Right ventricle myocardium inferior (tissue), 1 donor: ENCODE results near the gene SLC12A4. TPM values are rescaled to one million over a fixed set of nuclear protein-coding genes. Genes with fewer than 3 reads are reported as not detected.

Experiments
- ATAC-seq: fragments of 200-7000 bp; cut with Tn5 transposase; one replicate; pipeline ENCODE4 v1.9.1; 2020; ENCODE audit warnings: mild to moderate bottlenecking, moderate library complexity
- DNase-seq: peaks from one replicate; pipeline ENCODE4 v3.0.0; 2021; ENCODE audit errors: missing footprints
- intact Hi-C: fragments of 100-400 bp; cut with DNase I; formaldehyde crosslinking; loops from one replicate; pipeline ENCODE4 v1.11.0; 2022
- total RNA-seq: library from RNA; stranded (reverse); fragmentation: NEBNext Ultra II Directional; extraction: Animal tissue kit (Norgen Biotek cat#: 25700); gene quantifications from one replicate; pipeline ENCODE4 v1.2.1, GENCODE V29; 2021
- donor health status: DM: no; HTN: yes; CAD: no; lungs with severe emphysema.

The SLC12A4 gene
- total RNA-seq, 1 donor from 2014 or later = 97.5 TPM

DNA sequence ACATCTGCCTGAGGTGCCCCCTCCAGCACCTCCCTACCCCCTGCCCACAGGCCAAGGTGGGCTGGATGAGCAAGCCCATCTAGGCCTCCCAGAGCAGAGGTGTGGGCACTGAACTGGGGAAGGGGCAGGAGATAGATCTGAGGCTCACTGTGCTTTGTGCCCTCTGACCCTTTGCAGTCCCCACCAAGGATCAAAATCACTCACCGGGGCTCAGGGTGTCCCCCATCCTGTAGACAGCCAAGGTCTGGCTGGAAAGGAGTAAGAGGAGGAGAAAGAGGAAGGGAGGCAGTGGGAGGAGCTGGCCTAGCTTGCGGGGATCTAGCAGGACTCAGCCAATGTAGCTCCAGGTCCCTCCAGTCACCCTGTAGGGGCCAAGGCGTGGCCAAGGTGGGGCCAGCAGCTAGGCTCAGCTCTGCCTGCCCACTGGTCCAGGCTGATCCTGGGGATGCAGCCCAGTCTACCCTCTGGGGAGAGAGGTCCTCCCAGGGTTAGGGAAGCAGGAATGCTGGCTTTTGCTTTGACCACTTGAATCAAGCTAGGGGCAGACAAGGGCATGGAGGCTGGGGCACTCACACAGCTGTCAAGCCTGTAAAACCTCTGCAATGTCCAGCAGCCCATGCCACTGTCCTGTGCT, 1.8 kb downstream of the SLC12A4 start:
- DNase-seq (no peak), ATAC-seq (no peak)
- intact Hi-C loops = no loop called here

DNA sequence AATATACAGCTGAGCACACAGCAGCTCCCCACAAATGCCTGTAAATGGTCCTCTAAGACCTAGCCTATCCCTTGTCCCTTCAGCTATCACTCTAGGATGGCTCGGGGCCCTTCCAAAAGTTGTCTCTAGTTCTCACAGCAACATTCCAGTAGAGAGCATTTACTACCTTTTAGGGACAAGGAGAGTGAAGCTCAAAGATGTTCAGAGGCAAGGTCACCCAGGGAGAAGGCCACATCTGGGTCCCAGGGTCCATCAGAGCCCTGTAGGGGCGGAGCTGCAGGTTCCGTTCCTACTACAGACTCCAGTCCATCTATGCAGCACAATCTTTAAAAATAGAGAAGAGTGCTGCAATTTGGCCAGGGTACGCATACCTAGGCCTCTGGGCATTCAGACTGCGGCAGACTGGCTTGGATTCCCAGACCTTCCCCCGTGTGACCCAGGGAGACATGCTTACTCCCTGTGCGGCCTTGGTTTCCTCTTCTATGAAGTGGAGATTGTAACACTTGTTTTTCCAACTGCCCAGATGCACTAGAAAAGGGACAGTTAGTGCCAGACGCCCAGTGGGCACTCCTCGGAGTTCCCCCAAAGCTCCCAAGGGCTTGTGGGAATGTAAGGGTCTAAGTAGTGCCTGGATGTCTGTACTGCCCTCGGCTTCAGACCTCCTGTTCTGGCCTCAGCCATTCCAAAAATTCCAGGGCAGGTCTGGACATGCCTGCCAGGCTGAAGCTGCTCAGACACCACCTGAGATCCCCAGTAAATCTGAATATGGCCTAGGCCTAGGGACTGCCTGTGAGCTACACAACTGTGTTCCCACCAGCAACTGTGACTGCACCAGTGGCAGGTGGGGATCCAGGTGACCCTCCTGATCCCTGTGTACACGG, 2.5 kb downstream of the SLC12A4 start:
- DNase-seq (no peak), ATAC-seq (peak; percentile 6)
- intact Hi-C loops = no loop called here

DNA sequence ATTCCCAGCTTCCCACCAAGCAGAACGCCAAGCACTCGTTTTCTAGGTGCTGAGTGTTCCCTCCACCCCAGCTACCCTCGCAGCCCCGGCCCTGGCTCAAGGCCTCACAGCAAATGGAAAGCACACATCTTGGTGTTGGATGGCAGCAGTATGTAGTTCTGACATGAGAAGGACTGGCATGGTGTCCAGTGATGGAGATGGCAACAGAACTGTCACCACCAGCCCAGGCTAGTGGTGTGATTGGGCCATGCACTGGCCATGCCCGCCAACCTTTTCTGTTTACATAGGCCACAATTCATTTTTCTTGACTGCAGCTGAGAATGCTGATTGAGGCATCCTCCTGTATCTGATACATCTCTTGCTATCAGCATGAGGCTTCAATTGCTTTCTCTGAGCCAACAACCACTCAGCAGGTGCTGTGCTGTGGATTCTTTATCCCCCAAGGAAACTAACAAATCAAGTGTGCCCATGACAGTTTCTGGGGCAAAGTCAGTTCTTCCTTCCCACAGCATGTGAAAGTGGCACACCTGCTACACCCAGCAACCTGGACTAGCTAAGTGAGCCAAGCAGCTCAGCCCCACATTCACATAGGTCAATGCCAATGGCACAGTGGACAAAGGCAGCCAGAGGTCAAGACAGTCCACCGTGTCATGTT, 3.8 kb downstream of the SLC12A4 start:
- intact Hi-C loops = no loop called here
- no peak for DNase-seq
- no peak for ATAC-seq

DNA sequence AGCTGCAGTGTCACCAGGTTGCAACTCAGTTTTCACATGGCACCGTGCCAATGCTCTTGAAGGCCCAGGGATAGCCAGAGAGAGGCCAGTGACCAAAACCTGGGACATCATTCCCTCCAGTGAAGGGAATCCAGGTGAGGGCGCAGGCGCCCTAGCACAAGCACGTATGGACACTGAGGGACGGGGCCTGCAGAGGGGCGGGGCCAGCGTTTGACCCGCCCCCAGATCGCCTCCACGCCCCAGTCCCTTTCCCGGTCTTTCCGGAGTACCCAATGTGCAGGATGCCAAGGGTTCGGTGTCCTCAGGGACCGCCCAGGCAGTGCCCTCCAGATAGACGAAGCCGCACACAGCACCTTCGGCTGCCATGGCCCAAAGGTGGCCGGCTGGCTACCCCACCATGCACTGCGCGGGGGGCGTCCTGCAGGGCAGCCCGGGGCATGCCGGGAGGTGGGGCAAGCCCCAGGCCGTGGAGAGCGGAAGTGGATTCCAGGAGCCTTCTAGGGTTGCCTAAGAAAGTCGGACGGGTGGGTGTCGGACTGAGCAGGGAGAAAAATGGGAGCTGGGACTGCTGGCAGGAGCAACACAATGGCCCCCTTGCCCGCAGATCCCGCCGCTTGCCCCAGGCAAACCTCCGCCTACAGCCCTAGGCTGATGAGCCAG, 4.6 kb downstream of the SLC12A4 start:
- DNase-seq (no peak), ATAC-seq (no peak)
- intact Hi-C loops = no loop called here

DNA sequence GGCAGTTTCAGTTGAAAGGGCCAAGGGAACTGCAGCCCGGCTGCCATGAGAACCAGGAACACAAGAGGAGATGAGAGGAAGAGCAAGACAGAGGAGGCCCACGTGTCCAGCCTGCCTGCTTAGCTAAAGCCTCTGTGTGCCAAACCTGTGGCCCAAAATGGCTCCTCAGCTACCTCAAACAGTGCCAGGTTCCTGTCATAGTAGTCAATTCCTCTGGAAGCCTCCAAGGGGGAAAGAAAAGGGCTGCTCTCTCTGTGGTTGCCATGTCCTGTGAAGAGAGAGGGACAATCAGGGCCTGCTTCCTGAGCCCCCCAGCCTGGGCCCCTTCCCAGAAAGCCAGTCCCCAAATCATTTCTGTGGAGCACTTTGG, 5.2 kb downstream of the SLC12A4 start:
- intact Hi-C loops = no loop called here
- DNase-seq (no peak), ATAC-seq (peak; percentile 7)

DNA sequence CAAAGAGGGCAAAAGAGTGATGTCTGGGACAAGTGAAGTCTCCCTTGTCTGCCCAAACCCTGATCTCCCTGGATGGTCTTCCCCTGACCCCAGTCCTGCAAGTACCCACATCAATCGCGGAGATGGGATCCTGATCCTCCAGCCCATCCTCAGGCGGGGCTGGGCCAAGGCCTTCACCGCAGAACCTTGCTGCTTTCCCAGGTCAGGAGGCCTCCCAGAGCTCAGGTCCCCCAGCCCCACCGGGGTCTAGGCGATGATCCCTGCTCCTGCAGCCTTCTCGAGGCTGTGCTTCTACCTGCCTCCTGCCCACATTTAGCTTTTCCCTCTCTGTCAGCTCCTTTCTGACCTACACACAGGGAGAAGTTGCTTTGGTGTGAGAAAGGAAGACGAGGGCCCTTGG, 6.3 kb downstream of the SLC12A4 start:
- ATAC-seq = no peak
- intact Hi-C loops = no loop called here
- no peak for DNase-seq

DNA sequence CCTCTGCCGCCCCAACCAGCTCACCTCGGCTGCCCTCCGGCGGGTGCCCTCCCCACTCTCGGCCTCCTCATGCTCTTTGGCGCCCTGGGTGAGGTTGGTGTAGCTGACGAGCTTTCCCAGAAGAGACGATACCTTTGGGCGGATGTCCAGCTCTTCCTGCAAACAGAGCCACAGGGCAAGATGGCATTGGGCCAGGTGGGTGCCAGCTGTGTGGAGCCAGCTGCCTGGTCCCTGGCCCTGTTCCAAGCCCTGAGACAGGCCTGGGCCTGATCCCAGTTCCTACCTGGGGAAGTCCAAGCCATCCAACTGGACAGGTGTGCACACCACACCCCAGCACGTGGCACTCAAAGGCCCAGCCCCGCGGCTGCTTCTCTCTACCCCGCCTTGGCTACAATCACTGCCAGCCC, 6.9 kb downstream of the SLC12A4 start:
- no peak for ATAC-seq
- intact Hi-C loops = loop anchor here (2.0 kb wide), 1 partner anchor 61 kb away; the partner anchor contains the start of genes DDX28 and DUS2

DNA sequence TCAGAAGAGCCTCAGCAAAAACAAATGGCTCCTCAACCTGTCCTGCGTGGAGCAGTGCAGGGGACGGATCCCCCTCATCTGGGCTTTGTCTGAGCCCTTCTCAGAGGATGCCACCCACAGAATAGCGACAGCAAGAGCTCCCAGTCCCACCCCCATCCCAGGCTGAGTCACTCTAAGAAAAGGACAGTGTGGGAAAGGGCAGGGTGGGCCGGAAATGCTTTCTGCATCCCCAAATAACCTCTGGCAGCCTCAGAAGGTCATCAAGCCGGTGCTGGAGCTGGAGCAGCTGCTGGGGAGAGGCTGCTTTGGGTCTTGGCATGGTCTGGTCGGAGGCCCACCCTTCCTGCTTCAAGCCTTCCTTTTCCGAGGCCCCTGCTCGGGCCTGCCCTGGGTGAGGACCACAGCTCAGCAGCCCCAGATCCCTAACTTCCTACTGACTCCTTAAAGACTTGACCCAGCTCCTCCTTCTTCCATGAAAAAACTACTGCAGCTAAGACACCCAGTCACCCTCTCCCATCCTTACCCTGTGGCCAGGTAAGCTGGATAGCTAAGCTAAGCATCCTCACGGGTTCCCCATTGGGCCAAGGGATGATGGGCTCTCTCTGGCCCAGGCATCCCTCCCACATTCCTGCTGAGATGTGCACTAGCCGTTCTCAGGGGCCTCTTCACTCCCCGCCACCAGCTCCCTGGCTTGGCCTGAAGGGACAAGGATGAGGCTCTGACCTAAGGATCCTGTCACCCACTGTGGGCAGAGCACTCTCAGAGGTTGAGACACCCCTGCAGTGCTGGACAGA, 8.7 kb downstream of the SLC12A4 start:
- ATAC-seq = peak; percentile 77
- intact Hi-C loops = loop anchor here (2.0 kb wide), 1 partner anchor 63 kb away; the partner anchor contains the start of genes DDX28 and DUS2

More for the DNA sequence above, 6.9 kb downstream of the SLC12A4 start:
- DNase-seq = no peak

DNA sequence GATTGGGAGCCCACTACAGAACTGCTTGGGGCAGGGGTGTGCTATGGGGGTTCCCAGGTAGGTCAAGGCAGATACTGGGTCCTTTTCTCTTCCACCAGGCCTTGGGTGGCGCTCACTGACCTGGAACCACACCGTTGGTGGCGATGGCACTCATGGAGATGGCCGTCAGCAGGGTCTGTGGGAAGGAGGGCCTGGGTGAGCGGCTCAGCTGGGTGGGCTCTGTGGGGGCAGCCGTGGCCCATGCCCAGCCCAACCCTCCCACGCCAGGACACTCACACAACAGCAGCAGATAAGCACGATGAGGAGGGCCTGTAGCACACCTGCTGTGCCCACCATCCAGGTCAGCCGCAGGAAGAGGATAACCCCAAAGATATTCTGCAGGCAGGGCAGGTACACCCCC, 10.8 kb downstream of the SLC12A4 start:
- DNase-seq = no peak
- ATAC-seq = no peak
- intact Hi-C loops = no loop called here

More for the DNA sequence above, 8.7 kb downstream of the SLC12A4 start:
- DNase-seq = no peak

DNA sequence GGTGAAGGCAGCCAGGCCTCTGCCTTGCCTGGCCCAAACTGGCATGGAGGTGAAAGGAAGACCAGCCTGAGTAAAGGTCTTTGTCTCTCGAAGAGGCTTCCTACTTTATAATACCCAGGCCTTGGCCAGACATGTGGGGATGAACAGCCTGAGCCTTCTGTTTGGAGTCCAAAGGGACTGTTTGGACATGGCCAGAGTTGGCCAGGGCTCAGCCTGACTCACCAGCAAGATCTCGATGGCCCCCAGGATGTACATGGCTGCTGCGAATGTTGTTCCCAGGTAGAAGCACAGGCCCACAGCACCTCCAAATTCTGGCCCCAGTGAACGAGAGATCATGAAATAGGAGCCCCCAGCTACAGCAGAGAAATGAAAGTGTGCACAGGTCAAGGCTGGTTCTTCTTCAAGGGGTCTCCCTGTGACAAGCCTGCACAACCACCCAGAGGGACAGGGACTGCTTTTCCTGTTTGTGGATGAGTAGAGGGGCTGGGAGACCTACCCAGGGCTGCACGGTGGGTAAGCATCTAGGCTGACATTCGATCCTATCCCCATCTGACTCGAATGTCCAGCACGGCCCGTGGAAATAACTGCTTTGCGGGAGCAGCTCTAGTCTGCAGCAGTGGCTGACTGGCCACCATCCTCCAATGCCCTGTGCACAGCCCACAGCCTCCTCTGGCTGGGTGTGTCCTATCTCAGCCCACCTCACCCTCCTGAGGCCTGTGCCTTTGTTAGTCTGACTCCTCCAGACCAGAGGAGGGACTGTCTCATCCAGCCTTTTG, 13.8 kb downstream of the SLC12A4 start:
- no peak for ATAC-seq
- no peak for DNase-seq
- intact Hi-C loops = no loop called here

DNA sequence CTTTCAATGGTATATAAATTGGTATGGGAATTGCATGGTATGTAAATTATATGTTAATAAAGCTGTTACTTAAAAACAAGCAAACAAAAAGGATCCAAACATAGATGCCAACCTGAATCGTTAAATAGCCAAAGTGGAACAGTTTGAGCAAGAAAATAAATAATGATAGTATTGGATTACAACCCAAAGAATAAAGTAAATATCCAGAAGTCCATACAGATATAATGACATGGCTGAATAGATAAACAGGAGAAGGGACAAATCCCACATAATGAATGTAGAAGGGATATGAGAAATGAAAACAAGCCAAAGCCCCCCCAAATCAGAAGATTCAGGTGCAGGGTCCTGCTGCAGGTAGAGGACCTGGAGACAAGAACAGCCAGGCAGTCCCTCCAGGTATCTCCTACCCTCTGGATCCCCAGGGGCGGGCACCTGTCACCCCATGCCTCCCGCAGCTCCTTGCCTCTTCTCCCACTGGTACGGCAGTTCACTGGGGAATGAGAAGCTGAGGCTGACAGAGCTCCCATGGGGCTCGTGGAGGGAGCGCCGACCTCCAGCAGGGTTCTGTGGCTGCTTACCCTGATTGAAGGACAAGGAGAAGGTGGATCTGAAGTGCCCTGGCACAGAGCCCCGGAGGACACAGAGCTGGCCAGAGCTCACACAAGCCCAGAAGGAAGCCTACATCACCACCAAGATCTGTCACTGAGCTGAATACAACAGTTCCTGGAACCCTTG, 14.6 kb downstream of the SLC12A4 start:
- DNase-seq (no peak), ATAC-seq (no peak)
- intact Hi-C loops = no loop called here

DNA sequence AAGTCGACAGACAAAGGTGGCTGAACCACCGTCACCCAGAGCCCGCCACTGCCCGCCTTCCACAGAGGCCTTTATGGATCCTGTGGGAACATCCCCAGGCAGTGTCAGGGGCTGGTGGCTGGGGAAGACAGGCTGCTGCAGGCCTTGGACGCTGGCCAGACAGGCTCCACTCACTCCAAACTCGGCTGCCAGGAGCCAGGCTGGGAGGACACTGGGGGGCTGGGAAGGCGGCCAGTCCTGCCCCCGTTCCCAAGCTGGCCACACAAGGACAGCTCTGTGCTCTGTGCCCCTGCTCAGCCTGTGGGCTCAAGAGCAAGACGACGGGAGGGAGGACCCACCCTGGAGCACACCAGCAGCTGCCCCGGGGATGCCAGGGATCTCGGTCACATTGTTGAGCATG, 17.0 kb downstream of the SLC12A4 start:
- ATAC-seq = peak; percentile 75
- intact Hi-C loops = no loop called here
- DNase-seq = peak; percentile 80

DNA sequence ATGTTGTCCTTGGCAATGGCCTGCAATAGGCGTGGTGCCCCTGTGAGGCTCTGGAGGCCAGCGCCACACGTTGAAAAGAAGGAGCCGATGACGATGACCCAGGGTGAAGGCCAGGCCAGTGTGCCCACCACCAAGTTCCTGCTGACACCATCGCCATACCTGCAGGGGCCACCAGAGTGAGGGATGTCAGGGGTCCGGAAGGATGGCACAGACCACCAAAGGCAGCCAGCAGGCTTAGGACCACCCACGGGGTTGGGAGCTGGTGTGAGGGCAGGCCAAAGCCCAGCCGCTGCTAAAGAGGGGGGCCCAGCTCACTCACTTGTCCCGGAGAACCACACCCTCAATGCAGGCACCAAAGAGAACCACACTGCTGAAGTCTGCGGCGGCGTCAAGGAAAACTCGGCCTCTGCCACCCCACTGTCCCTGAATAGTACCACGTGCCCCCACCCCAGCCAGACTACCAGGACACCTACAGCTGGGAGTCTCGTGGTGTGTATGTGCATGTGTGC, 18.0 kb downstream of the SLC12A4 start:
- no peak for DNase-seq
- intact Hi-C loops = no loop called here
- no peak for ATAC-seq

DNA sequence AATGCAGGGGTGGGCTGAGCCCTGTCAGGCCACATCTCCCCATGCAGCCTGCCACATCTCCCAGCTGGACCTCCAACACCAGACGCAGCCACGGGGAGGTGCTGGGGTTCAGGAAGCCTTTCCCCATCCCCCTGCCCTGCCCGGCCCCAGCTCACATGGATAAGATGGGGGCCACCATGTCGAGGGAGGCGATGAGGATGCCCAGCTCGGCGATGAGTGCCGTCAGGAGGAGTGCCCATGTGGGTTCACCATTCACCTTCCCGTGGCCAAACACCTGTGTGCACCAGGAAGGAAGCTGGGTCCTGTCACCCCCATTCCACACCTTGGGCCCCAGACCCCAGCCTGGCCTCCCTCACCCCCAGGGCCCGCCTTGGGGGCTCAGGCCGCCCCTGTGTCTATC, 18.8 kb downstream of the SLC12A4 start:
- no peak for ATAC-seq
- no peak for DNase-seq
- intact Hi-C loops = no loop called here

DNA sequence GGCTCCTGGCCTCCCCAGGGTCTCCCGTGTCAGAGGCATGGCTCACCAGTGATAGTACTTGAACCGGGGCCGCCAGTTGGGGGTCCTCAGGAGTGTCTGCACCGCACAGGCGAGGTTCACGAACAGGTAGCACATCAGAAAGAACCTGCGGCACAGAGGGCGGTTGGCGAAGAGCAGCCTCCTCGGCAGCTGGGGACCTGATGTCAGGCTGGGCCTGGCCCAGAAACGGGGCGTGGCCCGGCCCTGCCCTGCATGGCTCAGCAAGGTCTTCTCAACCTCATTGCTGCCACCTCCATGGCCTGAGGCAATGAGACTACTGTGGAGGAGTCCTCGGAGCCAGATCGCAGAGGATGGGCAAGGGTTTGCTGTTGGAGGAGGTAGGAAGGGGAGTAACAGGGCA, 20.4 kb downstream of the SLC12A4 start:
- ATAC-seq (no peak), DNase-seq (no peak)
- intact Hi-C loops = no loop called here

DNA sequence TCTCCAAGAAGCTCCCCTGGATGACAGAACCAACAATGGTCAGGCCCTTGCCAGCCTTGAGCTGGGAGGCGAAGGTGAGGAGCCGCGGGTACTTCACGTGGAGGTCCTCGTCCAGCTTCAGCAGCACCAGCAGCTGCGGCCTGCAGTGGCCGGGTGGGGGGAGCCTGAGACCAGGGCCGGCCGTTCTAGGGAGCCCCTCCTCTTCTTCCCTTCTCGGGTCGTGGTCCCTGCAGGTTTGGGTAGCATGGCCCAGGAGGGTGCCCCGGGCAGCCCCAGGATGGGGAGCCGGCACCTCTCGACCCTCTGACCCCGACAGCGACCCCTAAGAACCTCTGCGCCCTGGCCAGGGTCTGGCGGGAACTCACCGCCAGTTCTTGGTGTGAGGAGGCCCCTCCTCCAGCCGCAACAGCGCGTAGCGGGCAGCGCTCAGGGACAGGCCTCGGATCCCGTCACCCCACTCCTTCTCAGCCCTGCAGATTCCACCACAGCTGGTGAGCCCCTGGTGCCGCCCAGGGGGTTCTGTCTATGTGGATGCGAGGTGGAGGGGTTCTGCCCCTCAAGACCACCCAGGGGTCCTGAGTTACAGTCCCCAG, 21.4 kb downstream of the SLC12A4 start:
- no peak for ATAC-seq
- no peak for DNase-seq
- intact Hi-C loops = no loop called here
